GM12892 (cell line): ENCODE results near the gene SELENOH.

Source experiments
- POLR2A ChIP-seq: IDR thresholded peaks from 2 replicates; pipeline ENCODE4 v1.6.1; 2011; ENCODE audit warnings: low read depth, low read length, control low read depth
- POLR2AphosphoS5 ChIP-seq: IDR thresholded peaks from 2 replicates; pipeline ENCODE4 v1.6.1; 2011; ENCODE audit warnings: low read depth, low read length, control low read depth
- TAF1 ChIP-seq: IDR thresholded peaks from 2 replicates; pipeline ENCODE4 v1.6.1; 2011; ENCODE audit warnings: low read depth, mild to moderate bottlenecking, control low read depth, low read length, borderline replicate concordance

DNA sequence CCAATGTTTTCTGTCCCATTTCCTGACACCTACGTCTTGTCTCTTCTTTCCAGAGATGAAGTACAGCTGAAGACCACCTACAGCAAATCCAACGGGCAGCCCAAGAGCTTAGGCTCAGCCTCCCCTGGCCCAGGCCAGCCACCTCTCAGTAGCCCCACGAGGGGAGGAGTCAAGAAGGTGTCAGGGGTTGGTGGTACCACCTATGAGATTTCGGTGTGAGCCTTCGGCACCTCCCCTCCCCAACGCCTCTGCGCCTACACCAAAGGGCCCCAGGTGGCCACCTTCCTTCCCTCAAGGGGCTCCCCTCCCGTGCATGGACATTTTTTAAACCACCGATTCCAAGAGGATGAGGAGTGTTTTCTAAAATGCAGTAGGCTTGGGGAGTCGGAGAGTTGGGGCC, 41.5 kb upstream of the SELENOH start:
- no peak for TF ChIP-seq POLR2A
- TF ChIP-seq POLR2AphosphoS5, result no peak
- TF ChIP-seq TAF1, result no peak
